Activated CD4-positive, alpha-beta T cell treated with anti-CD3 and anti-CD28 coated beads, Interleukin-2, amount 50 U/mL, for 24 hours (primary cell): ENCODE measurements around the gene TRPC4.

Experiments
- DNase-seq, 2 donors: peaks; one replicate each; pipeline ENCODE4 v3.0.0-alpha.2; 2020; ENCODE audit warnings: low read depth in 1 of 2, low spot score in 1 of 2

The TRPC4 gene

DNA sequence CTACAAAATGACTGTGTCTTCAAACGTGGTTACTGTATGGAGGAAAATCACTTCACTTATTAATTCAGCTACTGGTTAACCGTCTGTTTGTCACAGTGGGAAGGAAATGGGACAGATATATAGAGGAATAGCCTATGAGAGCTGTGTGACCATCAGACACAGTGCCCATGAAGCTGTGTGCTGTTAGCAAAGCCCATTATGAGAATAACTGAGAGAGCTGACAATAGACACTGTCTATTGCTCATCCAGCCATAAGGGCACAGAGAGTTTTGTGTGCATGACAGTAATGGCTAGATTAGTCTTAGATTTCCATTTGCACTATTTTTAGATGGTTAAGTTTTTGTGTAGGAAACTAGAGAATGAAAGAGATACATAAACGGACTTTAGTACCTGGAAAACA is 206.9 kb downstream of the TRPC4 start:
- no peak for DNase-seq

DNA sequence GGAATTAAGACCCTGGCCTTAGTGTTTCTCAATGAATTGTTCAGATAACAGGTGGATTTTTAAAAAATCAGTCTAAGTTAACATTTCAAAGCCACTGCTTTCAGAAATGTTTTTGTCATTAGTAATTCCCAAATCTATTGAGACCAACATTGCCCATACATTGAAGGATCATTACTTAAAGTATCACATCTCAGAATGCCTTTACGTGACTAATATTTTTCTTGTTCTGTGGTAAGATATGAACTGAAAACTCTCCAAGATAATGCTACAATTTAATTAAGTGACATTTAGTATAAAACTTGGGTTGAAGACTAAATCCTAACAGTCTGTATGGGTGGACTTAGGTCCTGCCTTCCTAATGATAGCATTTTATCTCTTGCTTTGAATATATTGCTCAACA is 211.6 kb downstream of the TRPC4 start:
- no peak for DNase-seq

DNA sequence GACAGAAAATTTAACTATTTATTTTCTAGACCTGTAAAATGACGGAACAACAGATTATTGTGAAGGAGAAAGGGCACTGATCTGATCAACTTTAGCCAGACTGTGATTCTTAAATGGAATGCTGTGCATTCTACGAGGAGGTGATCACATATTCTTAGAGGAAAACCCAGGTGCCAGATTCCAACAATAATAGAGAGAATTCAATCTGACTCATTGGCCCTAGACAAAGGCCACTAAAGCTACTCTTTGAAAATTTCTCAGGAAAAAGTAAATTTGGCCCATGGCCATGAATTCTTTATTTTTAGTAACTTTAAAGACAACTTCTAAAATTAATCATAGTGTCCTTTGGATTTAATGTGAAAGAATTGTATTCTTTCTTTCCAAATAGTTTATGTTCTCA is 212.4 kb downstream of the TRPC4 start:
- no peak for DNase-seq

DNA sequence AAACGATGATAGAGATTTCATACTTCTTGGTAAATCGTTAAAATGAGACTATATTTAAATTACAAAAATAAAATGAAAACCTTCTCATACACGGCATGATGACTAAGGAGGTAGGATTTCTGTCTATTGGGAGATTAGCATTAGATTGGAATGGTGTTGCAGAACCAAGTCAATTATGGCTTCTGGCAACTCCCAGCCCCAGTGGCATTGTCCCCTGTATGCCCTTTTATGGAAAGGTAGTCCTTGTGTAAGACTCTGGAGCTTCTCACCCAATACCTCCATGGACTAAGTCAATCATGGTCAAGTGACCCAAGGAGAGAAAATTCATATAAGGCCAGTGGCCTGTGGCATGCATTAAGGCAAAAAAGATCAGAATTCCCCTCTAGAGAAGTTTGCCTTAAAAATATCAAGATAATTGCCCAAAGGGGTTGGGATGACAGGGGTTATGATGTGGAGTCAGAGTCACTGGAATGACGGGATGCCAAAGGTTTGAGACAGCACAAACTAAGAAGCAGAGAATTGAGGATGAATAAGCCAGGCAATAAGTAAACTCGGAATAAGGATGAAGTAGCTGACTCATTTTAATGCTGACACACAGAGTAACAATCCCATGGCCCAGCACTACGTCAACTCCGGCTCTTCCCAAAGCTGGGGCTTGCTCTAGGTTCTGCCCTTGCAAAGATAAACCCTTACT is 213.2 kb downstream of the TRPC4 start:
- no peak for DNase-seq

DNA sequence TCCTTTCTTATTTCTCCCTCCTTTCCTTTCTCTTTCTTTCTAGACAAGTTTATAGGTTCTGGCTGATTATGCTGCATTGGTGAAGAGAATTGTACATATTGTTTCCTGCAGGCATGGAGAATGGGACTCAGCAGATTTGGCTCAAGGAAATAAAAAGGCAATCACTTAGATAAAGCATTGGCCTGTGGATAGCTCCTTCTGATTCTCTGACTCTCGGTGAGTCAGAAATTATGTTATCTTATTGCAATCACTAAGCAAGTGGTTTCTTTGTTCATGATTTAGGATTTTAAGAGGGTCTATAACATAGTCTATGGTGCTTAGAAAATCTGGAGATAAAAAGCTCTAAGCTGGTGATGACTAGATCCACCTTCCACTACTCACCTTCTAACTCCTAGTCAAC is 217.0 kb downstream of the TRPC4 start:
- no peak for DNase-seq

DNA sequence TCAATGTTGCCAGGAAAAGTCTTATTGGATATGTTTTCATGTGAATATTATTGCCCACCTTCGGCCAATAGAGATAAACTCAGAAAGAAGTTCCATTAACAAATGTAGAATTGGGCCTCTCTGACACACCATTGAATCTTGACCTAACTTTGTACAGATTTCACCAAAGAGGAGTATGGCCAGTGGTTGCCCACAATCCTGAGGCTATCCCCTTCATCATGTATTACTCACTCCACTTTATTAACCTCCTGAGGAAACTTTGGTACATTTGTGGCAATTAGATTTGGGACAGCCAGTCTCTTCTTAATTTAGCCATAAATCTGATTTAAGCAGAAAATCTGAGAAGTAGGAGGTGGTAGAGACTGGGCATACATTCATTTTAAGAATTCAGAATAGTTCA is 217.7 kb downstream of the TRPC4 start:
- DNase-seq: no peak

DNA sequence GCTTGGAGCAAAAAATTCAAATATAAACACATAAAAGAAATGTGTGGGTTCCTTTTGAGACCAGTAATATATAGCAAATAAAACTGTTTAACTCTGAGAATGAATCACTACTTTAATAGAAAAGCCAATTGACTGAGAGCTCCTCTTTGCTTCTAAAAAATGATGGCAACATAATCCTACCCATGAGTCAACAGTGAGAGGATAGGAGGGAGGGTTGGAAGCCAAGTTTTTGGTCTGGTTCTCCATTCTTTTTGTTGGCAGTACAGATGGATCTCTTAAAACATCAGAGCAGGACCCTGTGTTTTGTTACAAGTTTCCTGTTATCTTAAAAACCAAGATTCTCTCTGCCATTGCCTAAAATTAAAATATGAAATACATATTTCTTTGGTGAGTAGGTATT is 221.0 kb downstream of the TRPC4 start:
- no peak for DNase-seq

DNA sequence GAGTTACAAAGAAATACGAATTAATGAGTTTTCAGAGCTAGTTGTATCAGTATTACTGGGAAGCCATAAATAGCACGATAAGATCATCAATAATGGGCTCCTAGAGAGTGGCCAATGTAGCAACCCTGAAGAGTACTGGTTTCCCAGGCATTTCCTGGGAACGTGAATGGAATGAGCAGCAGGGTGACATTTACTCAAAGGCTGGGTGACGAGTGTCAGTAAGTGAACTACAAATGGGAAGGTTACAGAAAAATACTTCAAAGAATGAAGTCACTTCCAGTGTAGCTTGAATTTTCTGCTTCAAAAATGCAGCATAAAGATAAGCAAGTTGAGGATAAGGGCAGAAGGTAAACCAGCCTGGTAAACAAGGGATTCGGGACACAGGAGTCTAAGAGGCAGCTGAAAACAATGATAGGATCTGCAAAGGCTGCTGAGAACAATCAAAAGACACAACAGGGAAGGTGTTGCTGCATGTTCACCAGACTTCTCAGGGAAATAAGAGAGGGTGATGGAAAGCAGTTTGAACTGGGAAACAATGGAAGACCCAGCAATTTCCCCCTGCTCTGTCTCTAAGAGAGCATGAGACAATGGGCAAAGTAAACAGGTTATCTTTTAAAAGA is 222.4 kb downstream of the TRPC4 start:
- no peak for DNase-seq

DNA sequence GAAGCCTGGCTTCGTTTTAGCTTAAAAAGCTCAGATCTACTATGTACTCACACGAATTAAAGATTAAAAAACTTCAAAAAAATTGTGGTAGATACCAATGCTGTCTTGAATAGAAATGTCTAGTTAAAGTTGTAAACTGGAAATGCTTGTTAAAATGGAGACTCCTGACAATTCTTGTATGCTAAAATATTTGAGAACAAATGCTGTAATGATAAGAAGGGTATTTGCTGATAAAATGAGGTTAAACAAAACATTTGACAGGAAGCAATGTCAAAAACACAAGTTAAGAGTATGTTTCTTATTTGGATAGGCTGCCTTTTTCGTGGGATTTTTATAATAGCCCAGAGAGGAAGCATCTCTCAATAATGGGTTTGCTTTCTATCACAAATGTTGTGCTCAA is 223.0 kb downstream of the TRPC4 start:
- no peak for DNase-seq

DNA sequence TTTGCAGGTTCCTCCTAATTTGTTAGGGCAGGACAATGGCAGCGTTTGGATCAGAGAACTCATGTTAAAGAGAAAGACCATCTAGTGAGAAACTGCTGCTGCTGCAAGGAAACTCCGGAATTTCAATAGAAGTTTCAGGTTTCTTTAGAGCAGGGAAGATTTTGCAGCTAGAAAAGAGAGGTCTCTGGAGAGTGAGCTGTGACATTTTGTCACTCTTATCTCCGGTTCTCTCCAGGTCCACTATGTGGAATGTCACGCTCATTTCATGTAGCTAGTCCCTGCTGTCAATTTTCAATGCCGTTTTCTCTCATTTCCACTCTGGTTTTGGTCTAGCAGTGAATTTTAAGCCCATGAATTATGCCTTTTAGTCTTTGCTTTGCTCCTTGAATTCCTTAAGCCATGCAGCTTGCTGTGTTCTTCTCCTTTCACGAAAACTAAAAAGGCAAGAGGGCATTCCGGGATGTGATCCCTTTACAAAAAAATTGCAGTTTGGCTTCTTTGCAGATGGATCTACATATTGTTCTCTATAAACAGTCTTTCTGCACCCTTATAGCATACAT is 224.3 kb downstream of the TRPC4 start:
- DNase-seq: no peak

DNA sequence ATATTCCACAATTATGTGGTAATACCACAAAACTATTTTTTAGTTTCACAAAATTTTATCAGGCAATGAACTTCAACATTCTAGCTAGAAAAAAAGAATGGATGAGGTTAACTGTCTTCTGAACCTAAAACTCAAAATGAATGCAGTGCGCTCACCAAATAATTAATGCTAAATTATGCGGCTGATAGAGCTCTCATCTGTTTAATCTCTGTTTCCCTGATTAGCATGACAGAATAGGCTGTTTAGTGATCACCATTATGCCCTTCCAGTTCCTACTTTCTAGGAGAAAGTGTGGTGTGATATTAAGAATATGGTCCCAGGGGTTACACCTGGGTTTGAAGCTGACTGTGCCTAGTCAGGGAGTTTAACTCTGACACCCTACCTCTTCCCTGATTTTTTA is 228.2 kb downstream of the TRPC4 start:
- no peak for DNase-seq

DNA sequence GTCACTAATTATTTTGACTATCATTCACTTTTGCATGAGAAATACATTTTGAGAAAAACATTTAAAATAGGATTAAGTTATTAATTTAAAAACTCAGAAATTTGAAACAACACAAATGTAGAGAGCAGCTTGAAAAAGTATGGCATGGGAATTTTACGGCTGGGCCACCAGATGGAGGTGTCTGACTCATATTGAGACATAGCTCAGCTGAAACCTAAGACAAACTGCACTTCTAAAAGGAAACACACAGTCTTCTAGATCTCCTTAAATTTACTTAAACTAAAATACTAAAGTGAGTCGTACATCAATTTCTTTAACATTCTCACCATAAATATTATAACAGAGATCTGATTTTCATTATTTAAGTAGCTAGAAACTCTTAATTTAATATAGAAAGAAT is 229.1 kb downstream of the TRPC4 start:
- no peak for DNase-seq

DNA sequence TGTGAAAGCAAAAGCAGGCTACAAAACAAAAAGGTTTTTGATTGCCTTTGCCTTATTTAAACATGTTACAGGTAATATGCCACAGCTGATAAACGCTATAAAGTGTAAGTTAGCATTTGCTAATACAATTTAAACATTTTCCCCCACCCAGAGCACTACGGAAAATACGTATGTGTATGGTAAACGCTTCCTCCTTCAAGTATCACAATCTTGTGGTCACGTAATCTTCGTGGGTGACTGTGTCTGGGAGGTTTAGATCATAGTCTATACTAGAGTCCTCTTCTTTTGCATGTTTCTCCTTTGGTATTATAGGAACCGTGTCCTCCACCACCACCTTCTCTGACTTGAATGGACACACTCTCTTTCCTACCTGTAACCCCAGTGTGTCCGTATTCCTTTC is 232.9 kb downstream of the TRPC4 start:
- DNase-seq: no peak

DNA sequence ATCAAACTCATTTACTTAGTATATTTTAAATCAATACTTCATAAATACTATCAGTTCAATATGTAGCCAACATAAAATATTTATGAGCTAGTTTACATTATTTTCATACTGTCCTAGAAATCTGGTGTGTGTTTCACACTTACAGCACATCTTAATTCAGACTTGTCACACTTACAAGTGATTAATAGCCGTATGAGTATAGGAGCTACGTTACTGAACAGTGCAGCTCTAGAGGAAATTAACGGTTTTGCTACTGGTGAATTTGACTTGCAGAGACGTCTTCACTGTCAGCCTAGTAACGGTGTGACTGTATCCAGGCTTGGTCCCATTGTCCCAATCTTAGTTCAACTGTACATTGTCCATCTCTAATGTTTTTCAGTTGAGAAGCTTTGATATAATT is 237.3 kb downstream of the TRPC4 start:
- no peak for DNase-seq

DNA sequence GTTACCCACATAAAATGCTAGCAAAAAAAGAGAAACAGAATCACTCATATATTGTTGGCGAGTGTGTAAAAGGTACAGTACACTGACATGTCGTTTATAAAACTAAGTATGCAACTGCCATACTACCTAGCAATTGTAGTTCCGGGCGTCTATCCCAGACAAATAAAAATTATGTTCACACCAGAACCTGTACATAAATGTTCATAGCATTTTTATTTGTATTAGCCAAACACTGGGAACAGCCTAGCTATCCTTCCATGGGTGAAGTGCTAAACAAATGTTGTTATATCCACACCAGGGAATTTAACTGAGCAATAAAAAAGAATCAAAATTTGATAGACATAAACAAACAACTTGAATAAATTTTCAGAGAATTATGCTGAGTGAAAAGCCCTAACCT is 242.1 kb downstream of the TRPC4 start:
- DNase-seq: no peak

DNA sequence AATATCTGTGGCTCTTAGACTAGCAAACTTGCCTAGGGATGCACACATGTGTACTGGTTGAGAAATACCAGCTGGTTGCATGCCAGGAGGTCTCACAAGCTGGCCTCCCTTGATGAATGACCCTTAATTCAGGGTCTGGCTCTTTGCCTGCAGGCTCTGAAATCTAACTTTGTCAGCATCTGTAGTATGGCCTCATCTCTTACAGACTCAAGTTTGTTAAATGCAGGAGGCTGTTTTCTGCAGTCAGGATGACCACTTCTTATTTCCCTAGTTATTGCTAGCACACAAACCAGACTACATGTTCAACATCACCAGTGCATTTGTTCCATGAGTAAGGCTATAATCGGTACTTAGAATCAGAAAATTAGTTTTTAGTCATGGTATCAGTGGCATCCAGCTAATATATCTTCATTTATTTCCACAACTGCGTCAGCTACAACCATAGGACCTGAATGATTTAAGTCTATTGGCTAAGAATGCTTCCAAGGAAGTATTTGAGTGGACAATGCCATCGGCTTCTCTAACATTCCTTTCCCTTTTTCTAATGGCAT is 247.7 kb downstream of the TRPC4 start:
- no peak for DNase-seq

DNA sequence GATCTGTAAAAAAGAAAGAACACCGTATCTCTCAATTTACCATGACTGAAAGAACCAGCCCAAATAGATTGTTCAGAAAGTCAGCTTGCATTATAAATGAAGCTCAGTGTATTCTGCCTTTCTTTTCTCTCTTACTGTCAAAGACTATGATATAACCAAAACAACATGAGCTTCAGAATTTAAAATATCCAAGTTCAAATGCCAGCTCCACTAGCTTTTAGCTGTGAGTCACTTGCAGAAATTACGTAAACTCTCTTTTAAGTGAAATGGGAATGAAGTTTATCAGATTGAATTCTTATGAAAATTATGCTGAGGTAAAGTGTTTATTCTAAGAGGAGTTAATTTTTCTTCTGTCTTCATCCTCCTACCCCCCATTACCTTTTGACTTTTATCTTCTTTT is 251.0 kb downstream of the TRPC4 start:
- no peak for DNase-seq

DNA sequence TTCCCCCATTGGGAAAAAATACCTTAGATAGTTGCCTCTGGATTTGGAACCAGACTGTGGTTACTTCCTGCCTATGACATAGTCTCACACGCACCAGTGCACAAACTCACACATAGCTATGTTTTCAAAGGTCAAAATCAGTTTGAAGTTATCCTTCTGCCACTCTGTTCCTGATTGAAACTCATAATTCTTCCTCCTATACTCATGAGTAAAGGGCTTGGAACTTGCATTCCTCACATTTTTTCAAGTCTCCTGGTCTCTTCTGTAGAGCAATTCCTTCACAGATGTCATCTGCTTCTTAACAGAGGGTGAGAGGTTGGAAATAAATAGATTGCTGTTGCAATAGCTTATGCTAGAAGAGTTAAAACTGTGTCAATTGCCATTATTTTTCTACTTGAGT is 252.4 kb downstream of the TRPC4 start:
- no peak for DNase-seq

DNA sequence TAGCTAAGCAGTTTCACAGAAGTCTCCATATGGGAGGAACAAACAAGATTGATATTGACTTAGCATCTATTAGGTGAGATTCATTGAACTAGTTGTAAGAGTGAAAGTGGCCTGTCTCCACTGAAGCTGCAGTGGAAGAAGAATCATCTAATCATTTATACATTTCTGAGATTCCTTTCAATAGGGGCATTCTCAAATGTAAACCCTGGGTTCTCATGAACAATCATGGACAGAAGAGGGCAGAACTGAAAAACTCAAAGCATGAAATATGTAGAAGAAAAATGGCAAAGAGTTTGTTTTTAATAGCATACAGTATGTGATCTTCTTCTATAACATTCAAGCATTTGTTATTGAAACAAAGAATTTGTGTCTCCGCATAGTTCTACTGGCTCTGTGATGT is 253.4 kb downstream of the TRPC4 start:
- no peak for DNase-seq

DNA sequence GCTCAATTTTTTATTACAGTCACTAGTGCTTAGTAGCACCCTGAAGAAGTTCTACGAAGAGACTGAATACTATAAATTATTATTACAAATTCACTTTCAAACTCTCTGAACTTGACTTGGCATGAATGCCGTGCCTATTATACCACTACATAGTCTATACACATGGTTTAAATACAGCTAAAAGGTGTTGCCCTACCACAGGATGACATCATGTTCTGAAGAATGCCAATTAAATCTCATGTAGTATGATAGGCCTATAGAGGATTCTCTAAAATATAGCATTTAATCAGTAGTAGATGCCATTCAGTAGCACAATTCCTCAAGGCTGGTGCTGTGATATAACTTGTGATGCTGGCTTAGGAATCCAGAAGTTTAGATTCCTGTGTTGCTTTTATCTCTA is 254.3 kb downstream of the TRPC4 start:
- DNase-seq: no peak

DNA sequence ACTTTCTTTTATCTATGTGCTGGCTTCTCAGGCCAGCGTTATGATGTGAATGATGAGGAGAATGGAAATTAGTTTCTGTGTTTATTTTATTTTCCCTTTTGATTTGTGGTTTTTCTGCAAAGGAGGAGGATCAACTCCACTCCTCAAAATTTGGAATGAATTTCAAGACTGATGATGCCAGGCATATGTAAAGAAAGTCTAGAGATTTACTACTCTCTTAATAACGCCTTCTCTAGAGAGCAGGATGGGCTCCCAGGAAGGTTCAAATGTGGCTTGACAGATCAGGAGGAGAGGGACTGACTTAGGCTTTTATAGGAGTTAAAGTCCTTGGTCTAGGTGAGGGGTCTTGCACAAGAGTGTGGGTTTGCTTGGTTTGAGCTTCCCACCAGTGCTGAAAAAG is 255.9 kb downstream of the TRPC4 start:
- DNase-seq: no peak

DNA sequence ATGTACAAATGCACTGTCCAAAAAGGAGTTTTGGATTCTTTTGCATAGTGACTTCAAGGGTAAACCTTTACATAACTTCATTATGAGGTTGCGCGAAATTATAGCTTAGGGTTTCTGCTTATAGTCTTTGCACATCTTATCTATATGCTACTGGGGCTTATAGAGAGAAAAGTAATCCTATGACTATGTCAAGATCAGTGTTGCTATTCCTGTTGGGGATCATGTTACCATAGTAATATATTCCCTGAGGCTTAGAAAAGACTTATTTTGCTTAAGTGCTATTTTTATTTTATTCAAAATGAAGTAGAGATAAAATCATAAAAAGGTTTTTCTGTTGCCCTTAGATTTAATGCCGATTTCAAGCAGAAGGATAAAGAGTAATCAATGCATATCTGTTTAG is 256.3 kb downstream of the TRPC4 start:
- no peak for DNase-seq
